GM12878 (cell line): Measurements from ENCODE around the gene IL1RAPL1. TPM values are rescaled to one million over a fixed set of nuclear protein-coding genes. Genes with fewer than 3 reads are reported as not detected.

ENCODE experiments used
- ATAC-seq: fragments of 200-7000 bp; cut with Tn5 transposase; 3 replicates; pipeline ENCODE4 v1.9.1; 2020; ENCODE audit warnings: mild to moderate bottlenecking, moderate library complexity
- BruUV-seq: library from RNA; stranded (reverse); fragments of 400-500 nt; replicated peaks from 2 replicates; lab custom pipeline; 2021; lab: Mats Ljungman, UMichigan
- CTCF ChIA-PET: fragments of 300-600 bp; sonication (Branson Sonifier 250); formaldehyde crosslinking; extraction: SDS; loops from one replicate; lab custom pipeline; 2021; ENCODE audit warnings: inconsistent platforms; lab: Yijun Ruan, JAX
- POLR2A ChIA-PET: fragments of 350-600 bp; formaldehyde crosslinking; extraction: SDS; loops from one replicate; lab custom pipeline; 2021; ENCODE audit warnings: inconsistent platforms; lab: Charles Lee
- RAD21 ChIA-PET: fragments of 300-600 bp; sonication (Branson Sonifier 250); formaldehyde crosslinking; loops from one replicate; lab custom pipeline; 2023; ENCODE audit warnings: antibody characterized with exemption; ENCODE audit not compliant: unreplicated experiment; lab: Charles Lee
- SMC1A ChIA-PET: fragments of 300-600 bp; sonication (Branson Sonifier 250); formaldehyde crosslinking; loops from one replicate; lab custom pipeline; 2023; ENCODE audit not compliant: unreplicated experiment, uncharacterized antibody; lab: Charles Lee
- DNase-seq: peaks from one replicate; pipeline ENCODE4 v3.0.0-alpha.2; 2011; ENCODE audit warnings: low read depth, low spot score
- FAIRE-seq: peaks from 3 replicates; lab custom pipeline; 2011; peaks lifted over from hg19 to GRCh38; lab: Jason Lieb, UNC
- H2AFZ ChIP-seq: 2 replicates; pipeline ENCODE4 v1.6.0; 2011; ENCODE audit warnings: low read depth, low read length, control low read depth; ENCODE audit not compliant: control insufficient read depth
- H3K27ac ChIP-seq: 2 replicates; pipeline ENCODE4 v1.5.1; 2011; ENCODE audit warnings: control low read depth; ENCODE audit not compliant: control insufficient read depth, insufficient read depth
- H3K27me3 ChIP-seq, 2 experiments: replicated peaks in 1 of 2; 2 replicates each; pipeline versions ENCODE4 v1.6.0 to v1.6.1; 2011; ENCODE audit warnings: low read length in 1 of 2; ENCODE audit not compliant: control insufficient read depth in 2 of 2, insufficient read depth in 2 of 2
- H3K36me3 ChIP-seq, 2 experiments: 2 replicates each; pipeline ENCODE4 v1.5.1; 2011; ENCODE audit warnings: low read length in 1 of 2; ENCODE audit not compliant: control insufficient read depth in 2 of 2, insufficient read depth in 2 of 2
- H3K4me1 ChIP-seq: 2 replicates; pipeline ENCODE4 v1.6.1; 2011; ENCODE audit warnings: mild to moderate bottlenecking, low read length, moderate library complexity, mixed read lengths; ENCODE audit not compliant: control insufficient read depth, insufficient read depth
- H3K4me2 ChIP-seq: 2 replicates; pipeline ENCODE4 v1.6.0; 2011; ENCODE audit warnings: control low read depth; ENCODE audit not compliant: control insufficient read depth, insufficient read depth
- H3K4me3 ChIP-seq: fragments of 200-600 bp; sonication (generic); 2 replicates; pipeline ENCODE4 v1.5.1; 2016
- H3K79me2 ChIP-seq: 2 replicates; pipeline ENCODE4 v1.6.0; 2011; ENCODE audit warnings: low read length; ENCODE audit not compliant: control insufficient read depth, insufficient read depth
- H3K9ac ChIP-seq: 2 replicates; pipeline ENCODE4 v1.8.0; 2011; ENCODE audit warnings: low read length, control low read depth, mixed read lengths; ENCODE audit not compliant: control insufficient read depth, insufficient read depth
- H3K9me3 ChIP-seq: replicated peaks from 3 replicates; pipeline ENCODE4 v1.5.1; 2011; ENCODE audit warnings: mild to moderate bottlenecking, low read length; ENCODE audit not compliant: control insufficient read depth, insufficient read depth
- H4K20me1 ChIP-seq: 2 replicates; pipeline ENCODE4 v1.6.0; 2011; ENCODE audit not compliant: control insufficient read depth, insufficient read depth
- ATF7 ChIP-seq: fragments of 450-650 bp; IDR thresholded peaks from 2 replicates; pipeline ENCODE4 v1.6.1; 2016; ENCODE audit warnings: low read depth, mild to moderate bottlenecking
- BRCA1 ChIP-seq: IDR thresholded peaks from 2 replicates; pipeline ENCODE4 v1.6.1; 2011; ENCODE audit warnings: low read depth, low read length, improper control_type of control experiment
- CHD1 ChIP-seq: IDR thresholded peaks from 2 replicates; pipeline ENCODE4 v1.6.1; 2012; ENCODE audit warnings: low read depth, low read length, improper control_type of control experiment
- DPF2 ChIP-seq: fragments of 450-650 bp; IDR thresholded peaks from 2 replicates; pipeline ENCODE4 v1.6.1; 2017; ENCODE audit warnings: mild to moderate bottlenecking
- GABPA ChIP-seq: IDR thresholded peaks from 2 replicates; pipeline ENCODE4 v1.6.1; 2014; ENCODE audit warnings: antibody characterized with exemption, low read depth, mild to moderate bottlenecking, inconsistent platforms
- IRF5 ChIP-seq: fragments of 450-650 bp; IDR thresholded peaks from 2 replicates; pipeline ENCODE4 v1.6.1; 2017; ENCODE audit warnings: borderline replicate concordance
- KLF5 ChIP-seq: fragments of 450-650 bp; IDR thresholded peaks from 2 replicates; pipeline ENCODE4 v1.6.1; 2014; ENCODE audit warnings: mild to moderate bottlenecking; ENCODE audit not compliant: partially characterized antibody
- MEF2A ChIP-seq: IDR thresholded peaks from 2 replicates; pipeline ENCODE4 v1.6.1; 2011; ENCODE audit warnings: low read depth, mild to moderate bottlenecking, low read length, moderate library complexity; ENCODE audit not compliant: insufficient read depth
- NBN ChIP-seq: fragments of 450-650 bp; IDR thresholded peaks from 2 replicates; pipeline ENCODE4 v1.6.1; 2016
- NFYB ChIP-seq: IDR thresholded peaks from 2 replicates; pipeline ENCODE4 v1.6.1; 2011; ENCODE audit warnings: low read depth, mild to moderate bottlenecking, low read length, improper control_type of control experiment, moderate library complexity; ENCODE audit not compliant: insufficient read depth
- RAD51 ChIP-seq: fragments of 450-650 bp; IDR thresholded peaks from 2 replicates; pipeline ENCODE4 v1.6.1; 2016; ENCODE audit warnings: moderate library complexity, mild to moderate bottlenecking, inconsistent platforms
- RBBP5 ChIP-seq: fragments of 200-600 bp; sonication (generic); conservative IDR thresholded peaks from 2 replicates; pipeline ENCODE4 v1.6.1; 2016
- RCOR1 ChIP-seq: conservative IDR thresholded peaks from 2 replicates; pipeline ENCODE4 v1.6.1; 2012; ENCODE audit warnings: low read depth, low read length, improper control_type of control experiment
- WGBS: methylation state at CpG from one replicate; pipeline ENCODE4 v1.1.6; 2016; ENCODE audit warnings: low lambda C conversion rate; ENCODE audit not compliant: insufficient replicate concordance, insufficient coverage; ENCODE audit errors: missing lambda C conversion rate; 5-methylcytosine and 5-hydroxymethylcytosine counted together
- in situ Hi-C: fragments of 300-500 bp; cut with MboI; formaldehyde crosslinking; loops from 9 replicates; pipeline ENCODE4 v1.14.3; 2018; ENCODE audit warnings: mixed read lengths
- intact Hi-C: fragments of 100-400 bp; cut with micrococcal nuclease; formaldehyde crosslinking; loops from one replicate; pipeline ENCODE4 v1.14.2; 2022; ENCODE audit not compliant: unreplicated experiment
- polyA plus RNA-seq, 11 experiments: library from polyadenylated mRNA; depleted of rRNA in 4 of 11; unstranded in 6 of 11; stranded (reverse) in 5 of 11; fragments of >200 nt; fragmentation: Nextera tagmentation in 4 of 11; fragmentation: Illumina TruSeq in 1 of 11; extraction: Ambion mirVana in 4 of 11; extraction: Trizol in 1 of 11; gene quantifications; 1 replicate in 1 of 11; 2 replicates in 10 of 11; pipeline versions ENCODE4 v1.2.1 to v1.2.3, GENCODE V29; 2011 to 2016; ENCODE audit warnings: inconsistent platforms in 2 of 11, missing spikeins in 2 of 11, low read depth in 1 of 11
- total RNA-seq, 4 experiments: library from RNA; depleted of rRNA in 3 of 4; stranded (reverse); fragments of >200 nt in 3 of 4; fragmentation: Illumina TruSeq in 1 of 4; extraction: Trizol in 1 of 4; gene quantifications; 2 replicates each; pipeline versions ENCODE4 v1.2.1 to v1.2.3, GENCODE V29; 2013 to 2021
- TF ChIP-seq, protein P1 (sequence below): fragments of 450-650 bp; formaldehyde crosslinking; IDR thresholded peaks from 2 replicates; pipeline ENCODE4 v1.4.0; 2022; ENCODE audit warnings: mild to moderate bottlenecking, moderate library complexity
- TF ChIP-seq, protein P2 (sequence below): fragments of 450-650 bp; IDR thresholded peaks from 2 replicates; pipeline ENCODE4 v1.6.1; 2018; ENCODE audit warnings: borderline replicate concordance, mild to moderate bottlenecking; ENCODE audit not compliant: partially characterized antibody
- TF ChIP-seq, protein P3 (sequence below): fragments of 450-650 bp; IDR thresholded peaks from 2 replicates; pipeline ENCODE4 v1.6.1; 2017; ENCODE audit warnings: mild to moderate bottlenecking

The IL1RAPL1 gene
- total and polyA plus RNA-seq, 10 of the 15 experiments (the other 5 are each of a cell fraction or from before 2014, with no cell fraction given): not detected

GRCh38 chrX:28850955-28851354 is 263.7 kb downstream of the IL1RAPL1 start (continued):
- TF ChIP-seq NBN: no peak

DNA sequence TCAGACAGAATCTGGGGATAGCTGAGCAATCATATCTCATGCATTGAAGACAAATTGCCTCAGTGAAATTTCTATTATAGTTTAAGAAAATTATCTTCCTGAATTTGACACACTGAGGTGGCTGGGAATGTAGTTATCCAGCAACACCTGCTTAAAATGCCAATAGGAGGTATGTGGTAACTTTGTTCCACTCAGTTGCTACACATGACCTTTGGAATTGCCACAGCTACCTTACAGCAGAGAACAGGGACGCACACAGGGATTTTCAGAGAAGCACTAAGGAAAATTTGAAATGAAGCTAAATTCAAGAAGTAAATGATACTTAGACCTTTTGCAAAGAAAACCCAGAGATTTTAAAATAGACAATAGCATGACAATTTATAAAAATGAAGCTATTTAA is 264.6 kb downstream of the IL1RAPL1 start:
- Histone ChIP-seq H2AFZ (no peak overlapping the region), H3K9me3 (no peaks in the 10 kb centered on the region), H3K27ac (no peak overlapping the region), H3K36me3 (no peaks in the 10 kb centered on the region), H3K27me3 (no peaks in the 10 kb centered on the region), H3K79me2 (no peaks in the 10 kb centered on the region), H3K9ac (no peak overlapping the region), H3K4me2 (no peak overlapping the region), H3K4me1 (no peaks in the 10 kb centered on the region), H3K4me3 (no peak overlapping the region), H4K20me1 (no peaks in the 10 kb centered on the region)
- CTCF ChIA-PET: interaction anchor here (0.6 to 1.2 kb wide), 2 partner anchors 9 to 55 kb away, joined by 3 to 4 read pairs; no protein-coding TSS in a partner anchor
- SMC1A ChIA-PET: no interaction called here
- no TSS peak for BruUV-seq
- FAIRE-seq: no peak
- in situ Hi-C loops: no loop called here
- intact Hi-C loops: no loop called here
- no peak for ATAC-seq
- POLR2A ChIA-PET: no interaction called here
- TF ChIP-seq, protein P1, sequence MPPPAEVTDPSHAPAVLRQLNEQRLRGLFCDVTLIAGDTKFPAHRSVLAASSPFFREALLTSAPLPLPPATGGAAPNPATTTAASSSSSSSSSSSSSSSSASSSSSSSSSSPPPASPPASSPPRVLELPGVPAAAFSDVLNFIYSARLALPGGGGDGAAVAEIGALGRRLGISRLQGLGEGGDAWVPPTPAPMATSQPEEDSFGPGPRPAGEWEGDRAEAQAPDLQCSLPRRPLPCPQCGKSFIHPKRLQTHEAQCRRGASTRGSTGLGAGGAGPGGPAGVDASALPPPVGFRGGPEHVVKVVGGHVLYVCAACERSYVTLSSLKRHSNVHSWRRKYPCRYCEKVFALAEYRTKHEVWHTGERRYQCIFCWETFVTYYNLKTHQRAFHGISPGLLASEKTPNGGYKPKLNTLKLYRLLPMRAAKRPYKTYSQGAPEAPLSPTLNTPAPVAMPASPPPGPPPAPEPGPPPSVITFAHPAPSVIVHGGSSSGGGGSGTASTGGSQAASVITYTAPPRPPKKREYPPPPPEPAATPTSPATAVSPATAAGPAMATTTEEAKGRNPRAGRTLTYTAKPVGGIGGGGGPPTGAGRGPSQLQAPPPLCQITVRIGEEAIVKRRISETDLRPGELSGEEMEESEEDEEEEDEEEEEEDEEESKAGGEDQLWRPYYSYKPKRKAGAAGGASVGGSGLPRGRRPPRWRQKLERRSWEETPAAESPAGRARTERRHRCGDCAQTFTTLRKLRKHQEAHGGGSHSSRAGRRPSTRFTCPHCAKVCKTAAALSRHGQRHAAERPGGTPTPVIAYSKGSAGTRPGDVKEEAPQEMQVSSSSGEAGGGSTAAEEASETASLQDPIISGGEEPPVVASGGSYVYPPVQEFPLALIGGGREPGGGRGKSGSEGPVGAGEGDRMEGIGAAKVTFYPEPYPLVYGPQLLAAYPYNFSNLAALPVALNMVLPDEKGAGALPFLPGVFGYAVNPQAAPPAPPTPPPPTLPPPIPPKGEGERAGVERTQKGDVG (CRISPR knock-in tag): no peak
- TF ChIP-seq GABPA: no peak
- TF ChIP-seq KLF5: no peak
- TF ChIP-seq, protein P2, sequence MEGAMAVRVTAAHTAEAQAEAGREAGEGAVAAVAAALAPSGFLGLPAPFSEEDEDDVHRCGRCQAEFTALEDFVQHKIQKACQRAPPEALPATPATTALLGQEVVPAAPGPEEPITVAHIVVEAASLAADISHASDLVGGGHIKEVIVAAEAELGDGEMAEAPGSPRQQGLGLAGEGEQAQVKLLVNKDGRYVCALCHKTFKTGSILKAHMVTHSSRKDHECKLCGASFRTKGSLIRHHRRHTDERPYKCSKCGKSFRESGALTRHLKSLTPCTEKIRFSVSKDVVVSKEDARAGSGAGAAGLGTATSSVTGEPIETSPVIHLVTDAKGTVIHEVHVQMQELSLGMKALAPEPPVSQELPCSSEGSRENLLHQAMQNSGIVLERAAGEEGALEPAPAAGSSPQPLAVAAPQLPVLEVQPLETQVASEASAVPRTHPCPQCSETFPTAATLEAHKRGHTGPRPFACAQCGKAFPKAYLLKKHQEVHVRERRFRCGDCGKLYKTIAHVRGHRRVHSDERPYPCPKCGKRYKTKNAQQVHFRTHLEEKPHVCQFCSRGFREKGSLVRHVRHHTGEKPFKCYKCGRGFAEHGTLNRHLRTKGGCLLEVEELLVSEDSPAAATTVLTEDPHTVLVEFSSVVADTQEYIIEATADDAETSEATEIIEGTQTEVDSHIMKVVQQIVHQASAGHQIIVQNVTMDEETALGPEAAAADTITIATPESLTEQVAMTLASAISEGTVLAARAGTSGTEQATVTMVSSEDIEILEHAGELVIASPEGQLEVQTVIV: no peak
- TF ChIP-seq IRF5: no peak
- no peak for TF ChIP-seq RBBP5
- no peak for TF ChIP-seq ATF7
- no peak for TF ChIP-seq BRCA1
- no peak for TF ChIP-seq CHD1
- no peak for TF ChIP-seq MEF2A
- TF ChIP-seq RCOR1: no peak
- no peak for TF ChIP-seq RAD51
- no peak for TF ChIP-seq DPF2
- TF ChIP-seq, protein P3, sequence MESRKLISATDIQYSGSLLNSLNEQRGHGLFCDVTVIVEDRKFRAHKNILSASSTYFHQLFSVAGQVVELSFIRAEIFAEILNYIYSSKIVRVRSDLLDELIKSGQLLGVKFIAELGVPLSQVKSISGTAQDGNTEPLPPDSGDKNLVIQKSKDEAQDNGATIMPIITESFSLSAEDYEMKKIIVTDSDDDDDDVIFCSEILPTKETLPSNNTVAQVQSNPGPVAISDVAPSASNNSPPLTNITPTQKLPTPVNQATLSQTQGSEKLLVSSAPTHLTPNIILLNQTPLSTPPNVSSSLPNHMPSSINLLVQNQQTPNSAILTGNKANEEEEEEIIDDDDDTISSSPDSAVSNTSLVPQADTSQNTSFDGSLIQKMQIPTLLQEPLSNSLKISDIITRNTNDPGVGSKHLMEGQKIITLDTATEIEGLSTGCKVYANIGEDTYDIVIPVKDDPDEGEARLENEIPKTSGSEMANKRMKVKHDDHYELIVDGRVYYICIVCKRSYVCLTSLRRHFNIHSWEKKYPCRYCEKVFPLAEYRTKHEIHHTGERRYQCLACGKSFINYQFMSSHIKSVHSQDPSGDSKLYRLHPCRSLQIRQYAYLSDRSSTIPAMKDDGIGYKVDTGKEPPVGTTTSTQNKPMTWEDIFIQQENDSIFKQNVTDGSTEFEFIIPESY: no peak
- TF ChIP-seq NFYB: no peak
- RAD21 ChIA-PET: no interaction called here
- DNase-seq: no peak
- WGBS: 0% methylated on average over 1 of the region's 1 CpG
